ENCODE results near the gene MCM6. TPM values are rescaled to one million over a fixed set of nuclear protein-coding genes. Genes with fewer than 3 reads are reported as not detected.
"Not testable (repeated sequence)": the region's sequence is repeated elsewhere in the genome, so short reads cannot be mapped to it uniquely, and the experiment has no call there.

MCM6 gene
- polyA plus RNA-seq, 1 of the 3 experiments (the other 2 are of a cell fraction), result 18.4 TPM

- TF ChIP-seq SIN3A (IDR thresholded peaks at IDR 0.05; ENCODE audit: borderline replicate concordance, low read depth, low read length), result no peak
- no peak for TF ChIP-seq RFX5 (IDR thresholded peaks at IDR 0.05; ENCODE audit: low read length)
- TF ChIP-seq YY1 (IDR thresholded peaks at IDR 0.05; ENCODE audit: low read depth), result no peak
- TF ChIP-seq CHD2 (IDR thresholded peaks at IDR 0.05; ENCODE audit: low read length, partially characterized antibody), result no peak
- TF ChIP-seq TCF12 (IDR thresholded peaks at IDR 0.05), result no peak
- no peak for TF ChIP-seq NFIC (IDR thresholded peaks at IDR 0.05; ENCODE audit: borderline replicate concordance)
- no peak for TF ChIP-seq TEAD4 (IDR thresholded peaks at IDR 0.05; ENCODE audit: borderline replicate concordance, insufficient read depth)
- TF ChIP-seq EP300 (IDR thresholded peaks at IDR 0.05; ENCODE audit: borderline replicate concordance in 1 of 2, low read depth in 1 of 2, low read length in 1 of 2), result no peak
- TF ChIP-seq GABPA (IDR thresholded peaks at IDR 0.05; ENCODE audit: low read depth), result no peak
- TF ChIP-seq IRF3 (IDR thresholded peaks at IDR 0.05; ENCODE audit: low read depth, low read length), result no peak
- TF ChIP-seq FOXJ3 (CRISPR knock-in tag; IDR thresholded peaks at IDR 0.05), result no peak
- TF ChIP-seq TAF1 (IDR thresholded peaks at IDR 0.05; ENCODE audit: borderline replicate concordance, low read depth, low read length), result no peak
Measured at GRCh38 chr2:135812907-135813511, 63.2 kb downstream of the MCM6 start (continued).

GRCh38 chr2:135807874-135808273 lies 68.4 kb downstream of the MCM6 start:
- H3K4me1 ChIP-seq (ENCODE audit: control insufficient read depth in 1 of 2, insufficient read depth in 2 of 2, low read depth in 1 of 2, low read length in 1 of 2); H2AFZ ChIP-seq (ENCODE audit: low read depth); DNase-seq; H3K4me3 ChIP-seq (ENCODE audit: low read depth in 2 of 2, low read length in 1 of 2); H3F3A ChIP-seq (replicated peaks; ENCODE audit: insufficient read depth); POLR2A ChIA-PET; H4K20me1 ChIP-seq (ENCODE audit: insufficient read depth); H3K9me3 ChIP-seq; H3K79me2 ChIP-seq (ENCODE audit: insufficient read depth); H3K9me2 ChIP-seq; H3K9ac ChIP-seq; H3K4me2 ChIP-seq; H3K27me3 ChIP-seq (ENCODE audit: insufficient read depth); H3K36me3 ChIP-seq (replicated peaks in 1 of 2; ENCODE audit: control insufficient read depth in 1 of 2, insufficient read depth in 2 of 2, low read length in 1 of 2); H3K27ac ChIP-seq (ENCODE audit: low read depth in 2 of 2, low read length in 1 of 2): not testable (repeated sequence)
- 47% methylated on average over 3 of the region's 3 CpGs for WGBS (ENCODE audit: low lambda C conversion rate)
- CTCF ChIA-PET, result interaction anchor here (0.6 to 5.6 kb wide), 2 partner anchors 10 to 17 kb away, joined by 3 to 46 read pairs; no protein-coding TSS in a partner anchor

DNA sequence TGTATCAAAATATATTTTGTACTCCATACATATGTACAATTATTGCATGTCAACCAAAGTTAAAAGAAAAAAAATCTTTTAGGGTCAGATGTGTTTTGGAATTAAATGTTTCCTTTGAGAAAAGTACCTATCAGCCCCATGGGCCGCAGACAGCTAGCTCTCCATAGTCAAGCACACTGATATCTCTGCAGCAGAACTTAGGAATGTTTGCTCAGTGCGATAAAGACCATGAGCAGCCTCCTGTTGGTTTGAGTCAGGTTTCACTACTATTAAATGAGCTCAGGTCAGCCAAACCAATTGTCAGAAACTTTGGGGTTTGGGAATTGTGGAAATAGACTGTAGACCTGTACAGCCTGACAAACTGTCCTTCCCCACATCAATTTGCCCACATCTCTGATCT lies 73.0 kb downstream of the MCM6 start:
- H3K9ac ChIP-seq, result no peak overlapping the region
- no peaks in the 10 kb centered on the region for H3K9me3 ChIP-seq
- no peaks in the 10 kb centered on the region for H3F3A ChIP-seq (replicated peaks; ENCODE audit: insufficient read depth)
- H4K20me1 ChIP-seq (ENCODE audit: insufficient read depth), result no peaks in the 10 kb centered on the region
- POLR2A ChIA-PET, result no interaction called here
- H3K27ac ChIP-seq (ENCODE audit: low read depth in 2 of 2, low read length in 1 of 2), result no peak overlapping the region
- H2AFZ ChIP-seq (ENCODE audit: low read depth), result no peak overlapping the region
- 63% methylated on average over 2 of the region's 2 CpGs for WGBS (ENCODE audit: low lambda C conversion rate)
- H3K4me1 ChIP-seq (ENCODE audit: control insufficient read depth in 1 of 2, insufficient read depth in 2 of 2, low read depth in 1 of 2, low read length in 1 of 2), result no peaks in the 10 kb centered on the region
- no peaks in the 10 kb centered on the region for H3K9me2 ChIP-seq
- TF ChIP-seq RXRA (IDR thresholded peaks at IDR 0.05; ENCODE audit: borderline replicate concordance, low read depth) (no peak), RFX5 (IDR thresholded peaks at IDR 0.05; ENCODE audit: low read length) (no peak), SMC3 (IDR thresholded peaks at IDR 0.05; ENCODE audit: low read depth, low read length) (no peak), CHD2 (IDR thresholded peaks at IDR 0.05; ENCODE audit: low read length, partially characterized antibody) (no peak), CTCF (IDR thresholded peaks at IDR 0.05) (no peak), RCOR1 (IDR thresholded peaks at IDR 0.05; ENCODE audit: low read length) (no peak), TEAD4 (IDR thresholded peaks at IDR 0.05; ENCODE audit: borderline replicate concordance, insufficient read depth) (no peak), FOSL2 (IDR thresholded peaks at IDR 0.05; ENCODE audit: borderline replicate concordance, low read depth) (no peak), NRF1 (IDR thresholded peaks at IDR 0.05; ENCODE audit: low read depth, low read length) (no peak), GATA2 (CRISPR knock-in tag; IDR thresholded peaks at IDR 0.05) (no peak), FOXJ3 (CRISPR knock-in tag; IDR thresholded peaks at IDR 0.05) (no peak), FOXM1 (IDR thresholded peaks at IDR 0.05; ENCODE audit: low read depth) (no peak)
- TF ChIP-seq, protein P1, sequence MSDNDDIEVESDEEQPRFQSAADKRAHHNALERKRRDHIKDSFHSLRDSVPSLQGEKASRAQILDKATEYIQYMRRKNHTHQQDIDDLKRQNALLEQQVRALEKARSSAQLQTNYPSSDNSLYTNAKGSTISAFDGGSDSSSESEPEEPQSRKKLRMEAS (IDR thresholded peaks at IDR 0.05; ENCODE audit: low read depth), result no peak
- TF ChIP-seq, protein P2, sequence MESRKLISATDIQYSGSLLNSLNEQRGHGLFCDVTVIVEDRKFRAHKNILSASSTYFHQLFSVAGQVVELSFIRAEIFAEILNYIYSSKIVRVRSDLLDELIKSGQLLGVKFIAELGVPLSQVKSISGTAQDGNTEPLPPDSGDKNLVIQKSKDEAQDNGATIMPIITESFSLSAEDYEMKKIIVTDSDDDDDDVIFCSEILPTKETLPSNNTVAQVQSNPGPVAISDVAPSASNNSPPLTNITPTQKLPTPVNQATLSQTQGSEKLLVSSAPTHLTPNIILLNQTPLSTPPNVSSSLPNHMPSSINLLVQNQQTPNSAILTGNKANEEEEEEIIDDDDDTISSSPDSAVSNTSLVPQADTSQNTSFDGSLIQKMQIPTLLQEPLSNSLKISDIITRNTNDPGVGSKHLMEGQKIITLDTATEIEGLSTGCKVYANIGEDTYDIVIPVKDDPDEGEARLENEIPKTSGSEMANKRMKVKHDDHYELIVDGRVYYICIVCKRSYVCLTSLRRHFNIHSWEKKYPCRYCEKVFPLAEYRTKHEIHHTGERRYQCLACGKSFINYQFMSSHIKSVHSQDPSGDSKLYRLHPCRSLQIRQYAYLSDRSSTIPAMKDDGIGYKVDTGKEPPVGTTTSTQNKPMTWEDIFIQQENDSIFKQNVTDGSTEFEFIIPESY (IDR thresholded peaks at IDR 0.05; ENCODE audit: borderline replicate concordance, low read depth), result no peak
- CTCF ChIA-PET, result interaction anchor here (0.9 kb wide), 1 partner anchor 31 kb away, joined by 3 read pairs; no protein-coding TSS in a partner anchor
- no peak for DNase-seq
- no peak overlapping the region for H3K4me3 ChIP-seq (ENCODE audit: low read depth in 2 of 2, low read length in 1 of 2)
- H3K36me3 ChIP-seq (replicated peaks in 1 of 2; ENCODE audit: control insufficient read depth in 1 of 2, insufficient read depth in 2 of 2, low read length in 1 of 2), result no peaks in the 10 kb centered on the region
- no peaks in the 10 kb centered on the region for H3K79me2 ChIP-seq (ENCODE audit: insufficient read depth)
- H3K4me2 ChIP-seq, result no peak overlapping the region
- H3K27me3 ChIP-seq (ENCODE audit: insufficient read depth), result no peaks in the 10 kb centered on the region
